PC-9 (cell line): Measurements from ENCODE around the gene SGK1. TPM values are rescaled to one million over a fixed set of nuclear protein-coding genes. Genes with fewer than 3 reads are reported as not detected.
"Not testable (repeated sequence)": the region's sequence is repeated elsewhere in the genome, so short reads cannot be mapped to it uniquely, and the experiment has no call there.

ENCODE experiments used
- BruUV-seq: library from RNA; stranded (reverse); fragments of 400-500 nt; replicated peaks from 2 replicates; lab custom pipeline; 2021; lab: Mats Ljungman, UMichigan
- CTCF ChIA-PET: fragments of 300-600 bp; sonication (Branson Sonifier 250); formaldehyde crosslinking; loops from one replicate; lab custom pipeline; 2022; ENCODE audit warnings: antibody characterized with exemption; lab: Charles Lee
- POLR2A ChIA-PET: fragments of 300-600 bp; sonication (Branson Sonifier 250); formaldehyde crosslinking; loops from one replicate; lab custom pipeline; 2022; ENCODE audit warnings: antibody characterized with exemption; ENCODE audit not compliant: unreplicated experiment; lab: Charles Lee
- DNase-seq, 2 experiments: peaks; one replicate each; pipeline versions ENCODE4 v3.0.0 to v3.0.0-alpha.2; 2015 to 2022; ENCODE audit warnings: mixed read lengths in 1 of 2
- H2AFZ ChIP-seq: fragments of 200-600 bp; sonication (generic); 2 replicates; pipeline ENCODE4 v1.8.1; 2017; ENCODE audit warnings: antibody characterized with exemption
- H3F3A ChIP-seq: fragments of 200-600 bp; sonication (generic); 2 replicates; pipeline ENCODE4 v1.8.1; 2017; ENCODE audit warnings: antibody characterized with exemption, mild to moderate bottlenecking, low read depth; ENCODE audit not compliant: insufficient read depth
- H3K27ac ChIP-seq: fragments of 200-600 bp; sonication (generic); 2 replicates; pipeline ENCODE4 v1.6.1; 2016; ENCODE audit warnings: mixed run types
- H3K27me3 ChIP-seq: fragments of 200-600 bp; sonication (generic); 2 replicates; pipeline ENCODE4 v1.6.1; 2016; ENCODE audit warnings: low read depth, mixed run types; ENCODE audit not compliant: insufficient read depth
- H3K36me3 ChIP-seq: fragments of 200-600 bp; sonication (generic); 2 replicates; pipeline ENCODE4 v1.6.1; 2016; ENCODE audit warnings: low read depth, mixed run types
- H3K4me1 ChIP-seq: fragments of 200-600 bp; sonication (generic); replicated peaks from 2 replicates; pipeline ENCODE4 v1.6.1; 2016; ENCODE audit warnings: mixed run types; ENCODE audit not compliant: insufficient read depth
- H3K4me2 ChIP-seq: fragments of 200-600 bp; sonication (generic); 2 replicates; pipeline ENCODE4 v1.6.1; 2017; ENCODE audit warnings: mixed run types
- H3K4me3 ChIP-seq: fragments of 200-600 bp; sonication (generic); 2 replicates; pipeline ENCODE4 v1.6.1; 2016; ENCODE audit warnings: mixed run types
- H3K79me2 ChIP-seq: fragments of 200-600 bp; sonication (generic); 2 replicates; pipeline ENCODE4 v1.6.1; 2017; ENCODE audit warnings: low read depth, mixed run types
- H3K9me2 ChIP-seq: fragments of 200-600 bp; sonication (generic); 2 replicates; pipeline ENCODE4 v1.8.1; 2017; ENCODE audit warnings: mild to moderate bottlenecking; ENCODE audit not compliant: insufficient read depth
- H3K9me3 ChIP-seq: fragments of 200-600 bp; sonication (generic); 2 replicates; pipeline ENCODE4 v1.8.1; 2016; ENCODE audit warnings: low read depth; ENCODE audit not compliant: insufficient read depth
- H4K20me1 ChIP-seq: fragments of 200-600 bp; sonication (generic); 2 replicates; pipeline ENCODE4 v1.8.1; 2017; ENCODE audit not compliant: insufficient read depth
- EZH2 ChIP-seq: fragments of 200-600 bp; sonication (generic); IDR thresholded peaks from 2 replicates; pipeline ENCODE4 v1.8.0; 2017; ENCODE audit warnings: antibody characterized with exemption, low read depth
- intact Hi-C: fragments of 100-400 bp; cut with micrococcal nuclease; formaldehyde crosslinking; loops from one replicate; pipeline ENCODE4 v1.10.0; 2022; ENCODE audit not compliant: unreplicated experiment
- total RNA-seq: library from RNA; stranded (reverse); gene quantifications from 2 replicates; pipeline ENCODE4 v1.2.3, GENCODE V29; 2021
- TF ChIP-seq, protein P1 (sequence below): fragments of 200-600 bp; sonication (generic); conservative IDR thresholded peaks from 2 replicates; pipeline ENCODE4 v1.6.1; 2017; ENCODE audit warnings: mixed run types, antibody characterized with exemption, mild to moderate bottlenecking, moderate library complexity

Gene SGK1
- total RNA-seq, 1 experiment from 2014 or later = 11.3 TPM

DNA sequence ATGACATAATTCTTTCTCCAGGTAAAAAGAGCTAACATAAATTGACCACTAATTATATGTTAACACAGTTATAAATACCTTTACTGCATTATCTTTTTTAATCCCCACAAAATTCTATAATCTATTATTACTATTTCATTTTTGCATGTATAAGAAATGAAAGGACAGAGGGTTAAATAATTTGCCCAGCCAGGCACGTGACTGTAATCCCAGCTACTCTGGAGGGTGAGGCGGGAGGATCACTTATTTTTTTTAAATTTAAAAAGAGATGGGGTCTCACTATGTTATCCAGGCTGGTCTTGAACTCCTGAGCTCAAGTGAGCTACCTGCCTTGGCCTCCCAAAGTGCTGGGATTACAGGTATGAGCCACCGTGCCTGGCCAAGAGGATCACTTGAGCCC is 121.9 kb downstream of the SGK1 start:
- no peaks in the 10 kb centered on the region for H3K27me3 ChIP-seq
- no peaks in the 10 kb centered on the region for H3K9me3 ChIP-seq
- peaks cover 8% of the 10 kb centered on the region; the same call in 1 of the 2 replicates for H3F3A ChIP-seq
- H3K27ac ChIP-seq = no peak overlapping the region
- CTCF ChIA-PET = no interaction called here
- no peaks in the 10 kb centered on the region for H4K20me1 ChIP-seq
- H3K4me3 ChIP-seq = no peak overlapping the region
- no peak for DNase-seq
- H3K9me2 ChIP-seq = no peaks in the 10 kb centered on the region
- TF ChIP-seq, protein P1, sequence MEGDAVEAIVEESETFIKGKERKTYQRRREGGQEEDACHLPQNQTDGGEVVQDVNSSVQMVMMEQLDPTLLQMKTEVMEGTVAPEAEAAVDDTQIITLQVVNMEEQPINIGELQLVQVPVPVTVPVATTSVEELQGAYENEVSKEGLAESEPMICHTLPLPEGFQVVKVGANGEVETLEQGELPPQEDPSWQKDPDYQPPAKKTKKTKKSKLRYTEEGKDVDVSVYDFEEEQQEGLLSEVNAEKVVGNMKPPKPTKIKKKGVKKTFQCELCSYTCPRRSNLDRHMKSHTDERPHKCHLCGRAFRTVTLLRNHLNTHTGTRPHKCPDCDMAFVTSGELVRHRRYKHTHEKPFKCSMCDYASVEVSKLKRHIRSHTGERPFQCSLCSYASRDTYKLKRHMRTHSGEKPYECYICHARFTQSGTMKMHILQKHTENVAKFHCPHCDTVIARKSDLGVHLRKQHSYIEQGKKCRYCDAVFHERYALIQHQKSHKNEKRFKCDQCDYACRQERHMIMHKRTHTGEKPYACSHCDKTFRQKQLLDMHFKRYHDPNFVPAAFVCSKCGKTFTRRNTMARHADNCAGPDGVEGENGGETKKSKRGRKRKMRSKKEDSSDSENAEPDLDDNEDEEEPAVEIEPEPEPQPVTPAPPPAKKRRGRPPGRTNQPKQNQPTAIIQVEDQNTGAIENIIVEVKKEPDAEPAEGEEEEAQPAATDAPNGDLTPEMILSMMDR = no peak
- TF ChIP-seq EZH2 = no peak
- no TSS peak for BruUV-seq
- no peak overlapping the region for H2AFZ ChIP-seq
- POLR2A ChIA-PET = interaction anchor here (0.5 kb wide), 1 partner anchor 367 kb away, joined by 5 read pairs; no protein-coding TSS in a partner anchor
- intact Hi-C loops = no loop called here
- no peaks in the 10 kb centered on the region for H3K36me3 ChIP-seq
- no peaks in the 10 kb centered on the region for H3K79me2 ChIP-seq
- no peak overlapping the region for H3K4me2 ChIP-seq
- peaks cover 17% of the 10 kb centered on the region for H3K4me1 ChIP-seq

DNA sequence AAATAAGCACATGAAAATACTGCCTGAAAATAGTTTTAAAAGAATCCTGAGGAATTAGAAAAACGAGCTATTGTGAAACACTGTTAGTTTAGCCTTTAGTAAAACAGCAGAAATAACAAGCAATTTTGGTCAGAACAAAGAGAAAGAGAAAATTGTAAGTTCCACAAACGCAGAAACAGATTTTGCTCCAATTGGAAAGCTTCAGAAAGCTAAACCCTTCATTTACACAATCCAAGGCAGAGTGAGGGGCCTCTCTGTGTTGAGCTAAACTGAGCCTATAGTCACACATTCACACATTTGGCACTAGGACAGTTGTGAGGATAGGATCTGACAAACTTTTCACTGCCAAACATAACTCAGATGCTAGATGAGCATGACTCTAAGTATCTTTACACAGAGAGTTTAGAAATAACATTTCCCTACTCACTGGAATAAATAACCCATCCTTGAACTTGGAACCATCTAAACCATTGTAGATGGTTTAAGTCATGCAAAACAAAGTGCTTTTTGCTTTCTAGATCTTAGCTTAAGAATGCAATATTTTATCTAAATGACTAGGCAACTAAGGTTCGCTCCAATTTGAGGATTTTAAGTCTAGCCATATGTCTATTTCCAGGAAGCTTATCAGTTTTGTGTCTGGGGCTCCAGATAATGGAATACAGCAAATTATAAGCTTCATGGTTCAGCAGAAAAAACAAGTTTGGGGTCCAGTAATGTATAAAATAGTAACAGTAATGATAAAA is 122.6 kb downstream of the SGK1 start:
- Histone ChIP-seq H3K9me2 (no peaks in the 10 kb centered on the region), H3K36me3 (no peaks in the 10 kb centered on the region), H3K79me2 (no peaks in the 10 kb centered on the region), H3K9me3 (no peaks in the 10 kb centered on the region), H3K4me3 (no peak overlapping the region), H3K27ac (no peak overlapping the region), H4K20me1 (no peaks in the 10 kb centered on the region), H3K4me2 (no peak overlapping the region), H2AFZ (no peak overlapping the region), H3F3A (peaks cover 8% of the 10 kb centered on the region; the same call in 1 of the 2 replicates), H3K4me1 (peaks cover 13% of the 10 kb centered on the region), H3K27me3 (no peaks in the 10 kb centered on the region)
- no TSS peak for BruUV-seq
- CTCF ChIA-PET = interaction anchor here (0.6 kb wide), 1 partner anchor 333 kb away, joined by 6 read pairs; no protein-coding TSS in a partner anchor
- DNase-seq = no peak
- TF ChIP-seq, protein P1 = no peak
- no peak for TF ChIP-seq EZH2
- POLR2A ChIA-PET = no interaction called here
- intact Hi-C loops = no loop called here

DNA sequence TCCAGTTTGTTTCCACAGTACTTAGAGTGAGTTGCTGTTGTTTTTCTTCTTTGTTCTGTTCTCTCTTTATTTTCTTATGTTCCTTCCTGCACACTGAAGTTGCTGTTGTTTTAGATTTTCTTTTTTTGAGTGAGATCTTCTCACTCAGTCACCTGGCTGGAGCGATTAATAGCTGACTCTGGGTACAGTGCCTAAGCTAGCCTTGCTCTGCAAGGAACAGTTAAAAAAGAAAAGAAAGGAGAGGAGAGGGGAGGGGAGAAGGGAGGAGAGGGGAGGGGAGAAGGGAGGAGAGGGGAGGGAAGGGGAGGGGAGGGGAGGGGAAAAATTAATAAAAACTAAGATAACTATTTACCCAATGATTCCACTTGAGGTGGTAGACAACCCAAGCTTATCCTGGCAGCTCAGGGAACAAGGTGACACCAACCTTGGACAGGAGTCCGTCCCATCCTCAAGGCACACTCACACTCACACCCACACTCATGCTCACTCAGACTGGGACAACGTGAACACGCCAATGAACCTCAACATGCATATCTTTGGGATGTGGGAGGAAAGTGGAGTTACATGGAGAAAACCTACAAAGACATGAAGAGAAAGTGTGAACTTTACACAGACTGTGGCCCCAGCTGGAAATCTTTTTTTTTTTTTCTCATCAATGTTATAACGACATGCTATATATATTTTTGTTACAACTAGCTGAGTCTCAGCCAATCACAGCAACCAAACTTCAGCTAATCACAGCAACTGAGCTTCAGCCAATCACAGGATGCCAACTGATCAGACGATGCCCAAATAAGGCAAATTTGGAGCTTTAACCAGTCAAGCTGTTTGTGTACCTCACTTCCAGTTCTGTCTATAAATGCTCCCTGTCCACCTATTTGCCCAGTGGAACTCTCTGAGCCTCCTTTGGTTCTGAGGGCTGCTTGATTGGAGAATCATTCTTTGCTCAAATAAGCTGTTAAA is 124.1 kb downstream of the SGK1 start:
- Histone ChIP-seq H3K36me3 (no peaks in the 10 kb centered on the region), H3K4me1 (no peaks in the 10 kb centered on the region), H4K20me1 (no peaks in the 10 kb centered on the region), H2AFZ (no peak overlapping the region; the same call in 1 of the 2 replicates), H3K79me2 (no peaks in the 10 kb centered on the region), H3K27me3 (no peaks in the 10 kb centered on the region), H3K9me2 (no peaks in the 10 kb centered on the region), H3K27ac (no peak overlapping the region), H3K4me2 (no peak overlapping the region), H3K9me3 (no peaks in the 10 kb centered on the region), H3F3A (no peaks in the 10 kb centered on the region), H3K4me3 (no peak overlapping the region)
- intact Hi-C loops = no loop called here
- CTCF ChIA-PET = interaction anchor here (0.7 kb wide), 2 partner anchors 144 to 273 kb away, joined by 4 to 6 read pairs; no protein-coding TSS in a partner anchor
- TF ChIP-seq, protein P1 = no peak
- no peak for TF ChIP-seq EZH2
- POLR2A ChIA-PET = no interaction called here
- BruUV-seq = no TSS peak
- DNase-seq = no peak

DNA sequence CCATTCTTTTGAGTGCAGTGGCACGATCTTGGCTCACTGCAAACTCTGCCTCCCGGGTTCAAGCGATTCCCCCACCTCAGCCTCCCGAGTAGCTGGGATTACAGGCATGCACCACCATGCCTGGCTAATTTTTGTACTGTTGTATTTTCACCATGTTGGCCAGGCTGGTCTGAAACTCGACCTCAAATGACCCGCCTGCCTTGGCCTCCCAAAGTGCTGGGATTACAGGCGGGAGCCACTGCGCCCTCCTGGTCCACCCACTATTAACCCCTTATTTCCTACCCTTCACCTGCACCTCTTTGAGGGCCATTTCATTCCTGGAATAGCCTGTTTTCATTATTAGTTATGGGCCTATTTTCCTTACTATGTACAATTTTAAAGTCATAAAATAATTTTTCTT is 125.3 kb downstream of the SGK1 start:
- H3K27ac ChIP-seq, H3K27me3 ChIP-seq, BruUV-seq, H3K4me3 ChIP-seq, CTCF ChIA-PET, H3K9me2 ChIP-seq, H3K36me3 ChIP-seq, H4K20me1 ChIP-seq, POLR2A ChIA-PET, H3K4me2 ChIP-seq, DNase-seq, H2AFZ ChIP-seq, H3K4me1 ChIP-seq, H3F3A ChIP-seq, intact Hi-C loops, H3K79me2 ChIP-seq, H3K9me3 ChIP-seq: not testable (repeated sequence)
